ENCODE data around the gene IFNLR1. TPM values are rescaled to one million over a fixed set of nuclear protein-coding genes. Genes with fewer than 3 reads are reported as not detected.

IFNLR1 gene
- 3.1 TPM for total RNA-seq (ENCODE audit: unreplicated experiment)
- long read RNA-seq = 0 reads

GRCh38 chr1:24186993-24187790 lies at the start of gene IFNLR1:
IFNLR1 (minus strand) TSS chr1:24187289; CDS start chr1:24187248, 41 bp downstream.
- Mint-ChIP-seq H3K9me3 (ENCODE audit: unreplicated experiment) (no peaks in the 10 kb centered on the region), H3K4me3 (ENCODE audit: unreplicated experiment) (peak within 1 kb of the TSS; percentile 87), H3K27ac (ENCODE audit: unreplicated experiment) (no peak within 1 kb of the TSS), H3K27me3 (ENCODE audit: unreplicated experiment) (peaks cover 1% of the 10 kb centered on the region), H3K36me3 (ENCODE audit: low read depth, unreplicated experiment) (no peaks in the 10 kb centered on the region), H3K4me1 (ENCODE audit: unreplicated experiment) (peaks cover 7% of the 10 kb centered on the region)
- TF ChIP-seq CTCF (IDR thresholded peaks at IDR 0.05; ENCODE audit: unreplicated experiment) = no peak
- DNase-seq (ENCODE audit: low spot score) = peak; percentile 44

GRCh38 chr1:24235921-24236788 lies 49.1 kb upstream of the IFNLR1 start:
- Mint-ChIP-seq H3K27me3 (ENCODE audit: unreplicated experiment) (no peaks in the 10 kb centered on the region), H3K36me3 (ENCODE audit: low read depth, unreplicated experiment) (no peaks in the 10 kb centered on the region), H3K9me3 (ENCODE audit: unreplicated experiment) (no peaks in the 10 kb centered on the region), H3K27ac (ENCODE audit: unreplicated experiment) (no peak overlapping the region), H3K4me3 (ENCODE audit: unreplicated experiment) (no peak overlapping the region), H3K4me1 (ENCODE audit: unreplicated experiment) (no peaks in the 10 kb centered on the region)
- TF ChIP-seq CTCF (IDR thresholded peaks at IDR 0.05; ENCODE audit: unreplicated experiment) = no peak
- DNase-seq (ENCODE audit: low spot score) = no peak

GRCh38 chr1:24233684-24234600 lies 46.9 kb upstream of the IFNLR1 start:
- Mint-ChIP-seq H3K27me3 (ENCODE audit: unreplicated experiment) (no peaks in the 10 kb centered on the region), H3K27ac (ENCODE audit: unreplicated experiment) (no peak overlapping the region), H3K36me3 (ENCODE audit: low read depth, unreplicated experiment) (no peaks in the 10 kb centered on the region), H3K4me1 (ENCODE audit: unreplicated experiment) (no peaks in the 10 kb centered on the region), H3K4me3 (ENCODE audit: unreplicated experiment) (no peak overlapping the region), H3K9me3 (ENCODE audit: unreplicated experiment) (no peaks in the 10 kb centered on the region)
- TF ChIP-seq CTCF (IDR thresholded peaks at IDR 0.05; ENCODE audit: unreplicated experiment) = no peak
- DNase-seq (ENCODE audit: low spot score) = no peak

- Mint-ChIP-seq H3K27ac (ENCODE audit: unreplicated experiment) (no peak overlapping the region), H3K9me3 (ENCODE audit: unreplicated experiment) (no peaks in the 10 kb centered on the region), H3K36me3 (ENCODE audit: low read depth, unreplicated experiment) (no peaks in the 10 kb centered on the region), H3K4me1 (ENCODE audit: unreplicated experiment) (no peaks in the 10 kb centered on the region), H3K27me3 (ENCODE audit: unreplicated experiment) (peaks cover 2% of the 10 kb centered on the region), H3K4me3 (ENCODE audit: unreplicated experiment) (no peak overlapping the region)
- DNase-seq (ENCODE audit: low spot score) = no peak
- TF ChIP-seq CTCF (IDR thresholded peaks at IDR 0.05; ENCODE audit: unreplicated experiment) = no peak
Observed at GRCh38 chr1:24231701-24232100, 44.6 kb upstream of the IFNLR1 start.
